ENCODE results near the gene ABL2. TPM values are rescaled to one million over a fixed set of nuclear protein-coding genes. Genes with fewer than 3 reads are reported as not detected.

Gene ABL2
- total and polyA plus RNA-seq, 2 donors (not counting 3 experiments of a cell fraction or from before 2014, with no cell fraction given), result 41.8 to 158 TPM

DNA sequence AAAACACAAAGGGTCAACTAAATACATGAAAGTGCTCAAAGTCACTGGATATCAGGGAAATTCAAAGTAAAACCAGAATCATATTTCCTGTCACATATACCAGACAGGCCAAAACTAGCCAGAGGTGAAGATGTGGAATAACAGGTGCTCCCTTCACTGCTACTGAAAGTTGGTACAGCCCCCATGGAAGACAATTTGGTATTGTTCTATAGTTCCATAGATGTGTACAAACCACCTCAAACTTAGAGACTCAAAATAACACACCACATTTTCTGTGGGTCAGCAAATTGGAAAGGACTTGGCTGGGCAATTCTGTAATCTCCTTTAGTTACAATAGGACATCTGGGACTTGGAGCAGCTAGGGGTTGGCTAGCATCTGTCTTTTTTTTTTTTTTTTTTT lies 39.6 kb upstream of the ABL2 start:
- Histone ChIP-seq H3K9ac (replicated peaks; ENCODE audit: extremely low read depth, insufficient read depth, low read length) (no peak overlapping the region), H3K4me1 (ENCODE audit: control insufficient read depth, extremely low read depth, insufficient read depth, low read length) (no peaks in the 10 kb centered on the region), H3K9me3 (replicated peaks; ENCODE audit: control insufficient read depth, insufficient read depth, low read length) (no peaks in the 10 kb centered on the region), H3K36me3 (ENCODE audit: control insufficient read depth in 2 of 2, extremely low read depth in 1 of 2, insufficient read depth in 2 of 2, low read length in 2 of 2) (no peaks in the 10 kb centered on the region), H3K4me2 (ENCODE audit: insufficient read depth, low read length) (no peak overlapping the region), H3K9me1 (replicated peaks; ENCODE audit: control insufficient read depth, extremely low read depth, insufficient read depth, low read length) (no peaks in the 10 kb centered on the region), H3K4me3 (replicated peaks in 1 of 3; ENCODE audit: insufficient read depth in 1 of 3, low read depth in 1 of 3, low read length in 3 of 3) (no peak overlapping the region), H2AFZ (ENCODE audit: low read depth, low read length) (no peak overlapping the region), H4K20me1 (replicated peaks; ENCODE audit: control insufficient read depth, extremely low read depth, insufficient read depth, low read length) (no peaks in the 10 kb centered on the region), H3K27ac (ENCODE audit: insufficient read depth, low read depth, low read length) (no peak overlapping the region), H3K27me3 (ENCODE audit: control insufficient read depth in 2 of 2, insufficient read depth in 2 of 2, low read length in 2 of 2) (no peaks in the 10 kb centered on the region), H3K79me2 (ENCODE audit: control insufficient read depth, insufficient read depth, low read length) (no peaks in the 10 kb centered on the region)
- BruUV-seq (replicated peaks), result no TSS peak
- dilution Hi-C loops (cut with MboI; ENCODE audit: extremely low pct_ligation_motif_present, low sequenced_read_pairs) (no loop called here), intact Hi-C loops (cut with micrococcal nuclease) (no loop called here)
- FAIRE-seq (no peak), DNase-seq (ENCODE audit: low read depth, low spot score) (no peak)
- ChIA-PET POLR2A (no interaction called here), CTCF (interaction anchor here (1.3 kb wide), 1 partner anchor 18 kb away, joined by 3 read pairs; no protein-coding TSS in a partner anchor)
- no peak for TF ChIP-seq JUN (IDR thresholded peaks at IDR 0.05; ENCODE audit: borderline replicate concordance, insufficient read depth, insufficient read length, low read depth)
- TF ChIP-seq, protein P1, sequence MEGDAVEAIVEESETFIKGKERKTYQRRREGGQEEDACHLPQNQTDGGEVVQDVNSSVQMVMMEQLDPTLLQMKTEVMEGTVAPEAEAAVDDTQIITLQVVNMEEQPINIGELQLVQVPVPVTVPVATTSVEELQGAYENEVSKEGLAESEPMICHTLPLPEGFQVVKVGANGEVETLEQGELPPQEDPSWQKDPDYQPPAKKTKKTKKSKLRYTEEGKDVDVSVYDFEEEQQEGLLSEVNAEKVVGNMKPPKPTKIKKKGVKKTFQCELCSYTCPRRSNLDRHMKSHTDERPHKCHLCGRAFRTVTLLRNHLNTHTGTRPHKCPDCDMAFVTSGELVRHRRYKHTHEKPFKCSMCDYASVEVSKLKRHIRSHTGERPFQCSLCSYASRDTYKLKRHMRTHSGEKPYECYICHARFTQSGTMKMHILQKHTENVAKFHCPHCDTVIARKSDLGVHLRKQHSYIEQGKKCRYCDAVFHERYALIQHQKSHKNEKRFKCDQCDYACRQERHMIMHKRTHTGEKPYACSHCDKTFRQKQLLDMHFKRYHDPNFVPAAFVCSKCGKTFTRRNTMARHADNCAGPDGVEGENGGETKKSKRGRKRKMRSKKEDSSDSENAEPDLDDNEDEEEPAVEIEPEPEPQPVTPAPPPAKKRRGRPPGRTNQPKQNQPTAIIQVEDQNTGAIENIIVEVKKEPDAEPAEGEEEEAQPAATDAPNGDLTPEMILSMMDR (IDR thresholded peaks at IDR 0.05; ENCODE audit: extremely low read depth in 1 of 2, insufficient read depth in 1 of 2, low read depth in 1 of 2, low read length in 2 of 2), result no peak
- TF ChIP-seq FOS (IDR thresholded peaks at IDR 0.05; ENCODE audit: borderline replicate concordance, insufficient read depth, low read length), result no peak
- TF ChIP-seq MYC (IDR thresholded peaks at IDR 0.05; ENCODE audit: low read depth, low read length), result no peak
- no peak for TF ChIP-seq GATA2 (IDR thresholded peaks at IDR 0.05; ENCODE audit: insufficient read depth, insufficient read length, low read depth, low read length)
- TF ChIP-seq, protein P2, sequence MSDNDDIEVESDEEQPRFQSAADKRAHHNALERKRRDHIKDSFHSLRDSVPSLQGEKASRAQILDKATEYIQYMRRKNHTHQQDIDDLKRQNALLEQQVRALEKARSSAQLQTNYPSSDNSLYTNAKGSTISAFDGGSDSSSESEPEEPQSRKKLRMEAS (IDR thresholded peaks at IDR 0.05; ENCODE audit: insufficient read depth, insufficient read length), result no peak
- no peak for TF ChIP-seq POLR2AphosphoS5 (IDR thresholded peaks at IDR 0.05; ENCODE audit: insufficient read depth, low read depth, low read length)
- TF ChIP-seq POLR2A (IDR thresholded peaks at IDR 0.05; ENCODE audit: low read depth, low read length), result no peak
- no peak for TF ChIP-seq EZH2 (IDR thresholded peaks at IDR 0.05; ENCODE audit: borderline replicate concordance, low read depth, low read length, severe bottlenecking)

All from endothelial cell of umbilical vein (primary cell).